T-cell (primary cell): ENCODE data around the gene PLPPR1. TPM values are rescaled to one million over a fixed set of nuclear protein-coding genes. Genes with fewer than 3 reads are reported as not detected.

Experiments used
- ATAC-seq, 4 experiments: fragments of 200-7000 bp in 3 of 4; fragments of 150-1000 bp in 1 of 4; cut with Tn5 transposase; replicated peaks in 1 of 4; 1 replicate in 3 of 4; 2 replicates in 1 of 4; pipeline ENCODE4 v1.10.0; 2021; ENCODE audit warnings: moderate library complexity in 3 of 4, mild to moderate bottlenecking in 2 of 4, moderate number of reproducible peaks in 1 of 4
- CTCF ChIA-PET, 2 donors: fragments of 300-600 bp; sonication (Branson Sonifier 250); formaldehyde crosslinking; loops; one replicate each; lab custom pipeline; 2022; ENCODE audit warnings: antibody characterized with exemption in 2 of 2; lab: Charles Lee
- POLR2A ChIA-PET, 2 donors: fragments of 300-600 bp; sonication (Branson Sonifier 250); formaldehyde crosslinking; loops; one replicate each; lab custom pipeline; 2022; ENCODE audit warnings: antibody characterized with exemption in 2 of 2; lab: Charles Lee
- DNase-seq, 35 experiments: peaks; one replicate each; pipeline versions ENCODE4 v3.0.0 to v3.0.0-alpha.2; 2013 to 2023
- H3K27ac ChIP-seq: one replicate; pipeline ENCODE4 v1.5.1; 2013; ENCODE audit warnings: low read length
- H3K27me3 ChIP-seq, 2 experiments: replicated peaks in 1 of 2; 1 replicate in 1 of 2; 2 replicates in 1 of 2; pipeline versions ENCODE4 v1.6.1 to v1.7.0; 2013; ENCODE audit warnings: low read length in 1 of 2, mixed read lengths in 1 of 2; ENCODE audit not compliant: control insufficient read depth in 2 of 2, insufficient read depth in 2 of 2; ENCODE audit errors: extremely low read depth in 1 of 2
- H3K36me3 ChIP-seq, 2 donors: 1 replicate in 1 of 2; 2 replicates in 1 of 2; pipeline versions ENCODE4 v1.6.1 to v1.7.0; 2013; ENCODE audit warnings: low read length in 1 of 2; ENCODE audit not compliant: control insufficient read depth in 2 of 2, insufficient read depth in 1 of 2; ENCODE audit errors: extremely low read depth in 1 of 2
- H3K4me1 ChIP-seq, 2 experiments: 1 replicate in 1 of 2; 2 replicates in 1 of 2; pipeline versions ENCODE4 v1.6.1 to v1.7.0; 2013; ENCODE audit warnings: low read length in 2 of 2, mixed read lengths in 1 of 2; ENCODE audit not compliant: insufficient read depth in 2 of 2, control insufficient read depth in 1 of 2; ENCODE audit errors: extremely low read depth in 1 of 2
- H3K4me3 ChIP-seq, 2 donors: 1 replicate in 1 of 2; 2 replicates in 1 of 2; pipeline versions ENCODE4 v1.5.1 to v1.7.0; 2013; ENCODE audit warnings: mild to moderate bottlenecking in 2 of 2, low read length in 1 of 2, moderate library complexity in 1 of 2; ENCODE audit not compliant: control insufficient read depth in 1 of 2; ENCODE audit errors: extremely low read depth in 1 of 2
- H3K9me3 ChIP-seq: 2 replicates; pipeline ENCODE4 v1.7.0; 2013
- H3K27ac Mint-ChIP-seq, 2 donors: one replicate each; pipeline ENCODE4 v1.8.0; 2020 to 2021; ENCODE audit warnings: mild to moderate bottlenecking in 2 of 2, mixed read lengths in 2 of 2
- H3K27me3 Mint-ChIP-seq, 2 donors: one replicate each; pipeline ENCODE4 v1.8.0; 2021 to 2022; ENCODE audit warnings: mixed read lengths in 2 of 2
- H3K36me3 Mint-ChIP-seq: one replicate; pipeline ENCODE4 v1.8.0; 2021; ENCODE audit warnings: mixed read lengths
- H3K4me1 Mint-ChIP-seq, 3 donors: one replicate each; pipeline ENCODE4 v1.8.0; 2020 to 2022; ENCODE audit warnings: mixed read lengths in 3 of 3, mild to moderate bottlenecking in 1 of 3
- H3K4me3 Mint-ChIP-seq, 3 donors: one replicate each; pipeline ENCODE4 v1.8.0; 2020 to 2022; ENCODE audit warnings: mild to moderate bottlenecking in 3 of 3, mixed read lengths in 3 of 3, moderate library complexity in 3 of 3
- H3K9me3 Mint-ChIP-seq, 3 donors: one replicate each; pipeline ENCODE4 v1.8.0; 2020 to 2022; ENCODE audit warnings: mixed read lengths in 3 of 3
- WGBS: methylation state at CpG from one replicate; pipeline ENCODE4 v1.1.5; 2013; ENCODE audit warnings: missing lambda C conversion rate; ENCODE audit not compliant: insufficient coverage; 5-methylcytosine and 5-hydroxymethylcytosine counted together
- total RNA-seq, 35 experiments: library from RNA in 6 of 35; stranded (reverse) in 6 of 35; fragments of 120-200 nt in 1 of 35; gene quantifications; one replicate each; pipeline versions ENCODE4 v1.2.1 to v1.2.4 and lab custom pipeline; 2013 to 2026

PLPPR1 gene
- total RNA-seq, 5 donors from 2014 or later (not counting 1 experiment from before 2014, with no cell fraction given) = not detected

- DNase-seq (no peak), ATAC-seq (no peak)
- peaks cover 2 to 17% (median 3%) of the 10 kb centered on the region in 3 donors for H3K9me3 Mint-ChIP-seq
- H3K36me3 Mint-ChIP-seq = no peaks in the 10 kb centered on the region
- Histone ChIP-seq H3K4me3 (no peak overlapping the region), H3K9me3 (no peaks in the 10 kb centered on the region), H3K27ac (no peak overlapping the region), H3K27me3 (peaks cover 0 to 3% of the 10 kb centered on the region in 2 experiments), H3K36me3 (no peaks in the 10 kb centered on the region), H3K4me1 (no peaks in the 10 kb centered on the region)
- no peaks in the 10 kb centered on the region for H3K4me1 Mint-ChIP-seq
- no peak overlapping the region for H3K27ac Mint-ChIP-seq
- peaks cover 2 to 26% of the 10 kb centered on the region in 2 donors for H3K27me3 Mint-ChIP-seq
- H3K4me3 Mint-ChIP-seq = no peak overlapping the region
- ChIA-PET POLR2A (no interaction called here), CTCF (no interaction called here)
These were observed 236.2 kb downstream of the PLPPR1 start for GRCh38 chr9:101264727-101265126.

GRCh38 chr9:101265261-101265660, 236.7 kb downstream of the PLPPR1 start:
- peaks cover 2 to 29% of the 10 kb centered on the region in 2 donors for H3K27me3 Mint-ChIP-seq
- ATAC-seq (no peak), DNase-seq (no peak)
- no peak overlapping the region for H3K27ac ChIP-seq
- CTCF ChIA-PET = no interaction called here
- no peak overlapping the region for H3K4me3 ChIP-seq
- no peaks in the 10 kb centered on the region for H3K9me3 ChIP-seq
- POLR2A ChIA-PET = no interaction called here
- H3K36me3 Mint-ChIP-seq = no peaks in the 10 kb centered on the region
- no peak overlapping the region for H3K4me3 Mint-ChIP-seq
- peaks cover 0 to 3% of the 10 kb centered on the region in 2 experiments for H3K27me3 ChIP-seq
- no peak overlapping the region for H3K27ac Mint-ChIP-seq
- no peaks in the 10 kb centered on the region for H3K4me1 ChIP-seq
- H3K9me3 Mint-ChIP-seq = peaks cover 2 to 17% (median 3%) of the 10 kb centered on the region in 3 donors
- H3K36me3 ChIP-seq = no peaks in the 10 kb centered on the region
- no peaks in the 10 kb centered on the region for H3K4me1 Mint-ChIP-seq

- peaks cover 0 to 12% (median 0%) of the 10 kb centered on the region in 3 donors for H3K9me3 Mint-ChIP-seq
- peaks cover 3 to 29% of the 10 kb centered on the region in 2 donors for H3K27me3 Mint-ChIP-seq
- Histone ChIP-seq H3K27ac (no peak overlapping the region), H3K4me1 (no peaks in the 10 kb centered on the region), H3K4me3 (no peak overlapping the region), H3K27me3 (peaks cover 0 to 3% of the 10 kb centered on the region in 2 experiments), H3K36me3 (no peaks in the 10 kb centered on the region), H3K9me3 (no peaks in the 10 kb centered on the region)
- POLR2A ChIA-PET = no interaction called here
- no CpG with 5 or more reads among the region's 1 CpG for WGBS
- H3K4me1 Mint-ChIP-seq = no peaks in the 10 kb centered on the region
- H3K4me3 Mint-ChIP-seq = no peak overlapping the region
- no peaks in the 10 kb centered on the region for H3K36me3 Mint-ChIP-seq
- H3K27ac Mint-ChIP-seq = no peak overlapping the region
- ATAC-seq (no peak), DNase-seq (no peak)
- CTCF ChIA-PET = no interaction called here
These were observed 239.9 kb downstream of the PLPPR1 start for GRCh38 chr9:101268426-101268825.

GRCh38 chr9:101269591-101270283, 241.2 kb downstream of the PLPPR1 start:
- no peak overlapping the region for H3K27ac Mint-ChIP-seq
- H3K27ac ChIP-seq = no peak overlapping the region
- no peaks in the 10 kb centered on the region for H3K9me3 ChIP-seq
- CTCF ChIA-PET = no interaction called here
- H3K27me3 Mint-ChIP-seq = peaks cover 3 to 22% of the 10 kb centered on the region in 2 donors
- H3K4me1 Mint-ChIP-seq = no peaks in the 10 kb centered on the region
- 73% methylated on average over 9 of the region's 9 CpGs for WGBS
- no peak overlapping the region for H3K4me3 Mint-ChIP-seq
- POLR2A ChIA-PET = no interaction called here
- H3K36me3 Mint-ChIP-seq = no peaks in the 10 kb centered on the region
- H3K9me3 Mint-ChIP-seq = peaks cover 0 to 4% (median 0%) of the 10 kb centered on the region in 3 donors
- no peaks in the 10 kb centered on the region for H3K36me3 ChIP-seq
- DNase-seq (no peak), ATAC-seq (no peak)
- no peak overlapping the region for H3K4me3 ChIP-seq
- H3K27me3 ChIP-seq = peaks cover 0 to 3% of the 10 kb centered on the region in 2 experiments
- H3K4me1 ChIP-seq = no peaks in the 10 kb centered on the region

GRCh38 chr9:101270302-101270701, 241.8 kb downstream of the PLPPR1 start:
- H3K4me1 ChIP-seq = no peaks in the 10 kb centered on the region
- POLR2A ChIA-PET = no interaction called here
- H3K4me3 ChIP-seq = no peak overlapping the region
- Mint-ChIP-seq H3K4me3 (no peak overlapping the region), H3K4me1 (no peaks in the 10 kb centered on the region), H3K9me3 (peaks cover 0 to under 1% (median 0%) of the 10 kb centered on the region in 3 donors), H3K36me3 (no peaks in the 10 kb centered on the region), H3K27me3 (peaks cover 3 to 18% of the 10 kb centered on the region in 2 donors), H3K27ac (no peak overlapping the region)
- CTCF ChIA-PET = no interaction called here
- DNase-seq (no peak), ATAC-seq (no peak)
- H3K36me3 ChIP-seq = no peaks in the 10 kb centered on the region
- H3K27ac ChIP-seq = no peak overlapping the region
- H3K9me3 ChIP-seq = no peaks in the 10 kb centered on the region
- 40% methylated on average over 1 of the region's 2 CpGs for WGBS
- H3K27me3 ChIP-seq = peaks cover 0 to 3% of the 10 kb centered on the region in 2 experiments

GRCh38 chr9:101271102-101271501, 242.6 kb downstream of the PLPPR1 start:
- Histone ChIP-seq H3K9me3 (no peaks in the 10 kb centered on the region), H3K27ac (no peak overlapping the region), H3K4me3 (no peak overlapping the region), H3K27me3 (peaks cover 0 to under 1% of the 10 kb centered on the region in 2 experiments), H3K4me1 (no peaks in the 10 kb centered on the region), H3K36me3 (no peaks in the 10 kb centered on the region)
- H3K36me3 Mint-ChIP-seq = no peaks in the 10 kb centered on the region
- ATAC-seq (no peak), DNase-seq (no peak)
- ChIA-PET CTCF (no interaction called here), POLR2A (no interaction called here)
- H3K27me3 Mint-ChIP-seq = peaks cover 3 to 16% of the 10 kb centered on the region in 2 donors
- no peaks in the 10 kb centered on the region for H3K9me3 Mint-ChIP-seq
- H3K4me3 Mint-ChIP-seq = no peak overlapping the region
- H3K4me1 Mint-ChIP-seq = no peaks in the 10 kb centered on the region
- H3K27ac Mint-ChIP-seq = no peak overlapping the region
- no CpG with 5 or more reads among the region's 3 CpGs for WGBS
